Heart right ventricle (tissue), 16 donors: ENCODE measurements around the gene ZNF254. TPM values are rescaled to one million over a fixed set of nuclear protein-coding genes. Genes with fewer than 3 reads are reported as not detected.
"Not testable (repeated sequence)": the region's sequence is repeated elsewhere in the genome, so short reads cannot be mapped to it uniquely, and the experiment has no call there.

Experiments
- ATAC-seq, 8 donors: fragments of 200-7000 bp; cut with Tn5 transposase; one replicate each; pipeline ENCODE4 v1.9.1; 2020; ENCODE audit warnings: mild to moderate bottlenecking in 8 of 8, moderate library complexity in 8 of 8, moderate number of reproducible peaks in 1 of 8
- DNase-seq, 2 donors: peaks; one replicate each; pipeline ENCODE4 v3.0.0-alpha.2; 2020
- H3K27ac ChIP-seq, 10 donors: fragments of 200-600 bp; sonication (generic) in 2 of 10; one replicate each; pipeline versions ENCODE4 v1.5.0 to v1.8.0; 2020 to 2022; ENCODE audit warnings: mild to moderate bottlenecking in 3 of 10
- H3K27me3 ChIP-seq, 7 donors: fragments of 200-600 bp; one replicate each; pipeline ENCODE4 v1.8.0; 2021 to 2022; ENCODE audit warnings: mild to moderate bottlenecking in 2 of 7
- H3K36me3 ChIP-seq, 9 donors: fragments of 200-600 bp; sonication (generic) in 1 of 9; one replicate each; pipeline versions ENCODE4 v1.5.0 to v1.8.0; 2020 to 2022; ENCODE audit warnings: mild to moderate bottlenecking in 2 of 9
- H3K4me1 ChIP-seq, 9 donors: fragments of 200-600 bp; sonication (generic) in 1 of 9; one replicate each; pipeline versions ENCODE4 v1.5.0 to v1.8.0; 2020 to 2022; ENCODE audit warnings: mild to moderate bottlenecking in 4 of 9
- H3K4me3 ChIP-seq, 10 donors: fragments of 200-600 bp; sonication (generic) in 2 of 10; one replicate each; pipeline versions ENCODE4 v1.5.0 to v1.8.0; 2020 to 2022; ENCODE audit warnings: mild to moderate bottlenecking in 7 of 10, moderate library complexity in 2 of 10
- H3K9me3 ChIP-seq, 11 donors: fragments of 200-600 bp in 10 of 11; sonication (generic) in 2 of 11; one replicate each; pipeline versions ENCODE4 v1.5.0 to v1.8.0; 2013 to 2022; ENCODE audit warnings: mild to moderate bottlenecking in 2 of 11, control low read depth in 1 of 11, moderate library complexity in 1 of 11
- WGBS, 2 donors: extraction: QIAGEN DNeasy Blood & Tissue Kit; methylation state at CpG; one replicate each; pipeline ENCODE4 v1.1.7; 2013; ENCODE audit warnings: inconsistent platforms in 1 of 2; 5-methylcytosine and 5-hydroxymethylcytosine counted together
- intact Hi-C, 10 donors: fragments of 100-400 bp; cut with DNase I; formaldehyde crosslinking; loops; one replicate each; pipeline versions ENCODE4 v1.11.1 to v1.14.2; 2022
- long read RNA-seq, 3 donors: library from polyadenylated mRNA; unstranded; transcript quantifications; one replicate each; pipeline ENCODE4 v2.0.0, GENCODE V29; 2020 to 2021
- polyA plus RNA-seq, 2 donors: library from polyadenylated mRNA; stranded (reverse); fragments of 200-250 nt; gene quantifications; one replicate each; pipeline ENCODE4 v1.2.3, GENCODE V29; 2013
- total RNA-seq, 10 donors: library from RNA; stranded (reverse); fragmentation: NEBNext Ultra II Directional in 3 of 10; extraction: Animal tissue kit (Norgen Biotek cat#: 25700) in 3 of 10; gene quantifications; one replicate each; pipeline versions ENCODE4 v1.2.1 to v1.2.4, GENCODE V29; 2021 to 2023
- TF ChIP-seq, protein P1 (sequence below), 9 donors: fragments of 200-600 bp; sonication (generic) in 2 of 9; IDR thresholded peaks; one replicate each; pipeline versions ENCODE4 v1.5.0 to v1.8.0; 2021 to 2022; ENCODE audit warnings: antibody characterized with exemption in 9 of 9, mild to moderate bottlenecking in 5 of 9, moderate library complexity in 1 of 9
- donor health status: Arrhythmogenic right ventricular cardiomyopathy.
- donor health status: ischemic (EF 13 %, LVEDD 7.1; RV severe dilation, severe dysfunction).
- donor health status: healthy with polysubstance abuse.
- donor health status: DM: no; HTN: yes; CAD: no.
- donor health status: DM: no; HTN: no; CAD: no.
- donor health status: ischemic (EF 25% LVEDD 6.9; RV normal size, moderate dysfunction).
- donor health status: ischemic (EF 25% LVEDD 5.7; RV mildly dilated, moderate dysfunction).
- donor health status: healthy.
- donor health status: DM: yes; HTN: yes; CAD: no.
- donor health status: Ischemic cardiomyopathy.
- donor health status: ischemic (EF 35%, LVEDD 5.7; RV mildly dilated, moderate dysfunction).
- donor health status: nonischemic (EF 11% LVEDD 7.7; RV severe dilation, severe dysfunction).
- donor health status: DM: yes; HTN: yes; CAD: no.
- donor health status: PGD.
- donor health status: ischemic (EF 29% LVEDD 5.4; RV normal size, mild dysfunction).
- donor health status: nonischemic (EF 23%, LVEDD 6.1; RV moderate dilation, normal function).

Gene ZNF254
- total RNA-seq (10 to 100 TPM in 7 of 10 donors, 1 to 10 TPM in 3; 7.2 to 14.5 (median 11.7) TPM), polyA plus RNA-seq (1 to 10 TPM; 2.3 to 7.1 TPM)
- long read RNA-seq, donor 1, transcript ZNF254-202 (4 exons, 3,967 nt), result major isoform, 8 of 18 reads
- long read RNA-seq, donor 1, partial matches to known transcripts, result 0 of 18 reads
- long read RNA-seq, donor 1, other reads (novel, unspliced or antisense), result 9 of 18 reads
- long read RNA-seq, donor 2, transcript ZNF254-202 (4 exons, 3,967 nt), result major isoform, 5 of 11 reads
- long read RNA-seq, donor 2, partial matches to known transcripts, result 0 of 11 reads
- long read RNA-seq, donor 2, other reads (novel, unspliced or antisense), result 5 of 11 reads
- long read RNA-seq, donor 3, transcript ZNF254-202 (4 exons, 3,967 nt), result major isoform, 10 of 22 reads
- long read RNA-seq, donor 3, partial matches to known transcripts, result 3 of 22 reads
- long read RNA-seq, donor 3, other reads (novel, unspliced or antisense), result 6 of 22 reads

DNA sequence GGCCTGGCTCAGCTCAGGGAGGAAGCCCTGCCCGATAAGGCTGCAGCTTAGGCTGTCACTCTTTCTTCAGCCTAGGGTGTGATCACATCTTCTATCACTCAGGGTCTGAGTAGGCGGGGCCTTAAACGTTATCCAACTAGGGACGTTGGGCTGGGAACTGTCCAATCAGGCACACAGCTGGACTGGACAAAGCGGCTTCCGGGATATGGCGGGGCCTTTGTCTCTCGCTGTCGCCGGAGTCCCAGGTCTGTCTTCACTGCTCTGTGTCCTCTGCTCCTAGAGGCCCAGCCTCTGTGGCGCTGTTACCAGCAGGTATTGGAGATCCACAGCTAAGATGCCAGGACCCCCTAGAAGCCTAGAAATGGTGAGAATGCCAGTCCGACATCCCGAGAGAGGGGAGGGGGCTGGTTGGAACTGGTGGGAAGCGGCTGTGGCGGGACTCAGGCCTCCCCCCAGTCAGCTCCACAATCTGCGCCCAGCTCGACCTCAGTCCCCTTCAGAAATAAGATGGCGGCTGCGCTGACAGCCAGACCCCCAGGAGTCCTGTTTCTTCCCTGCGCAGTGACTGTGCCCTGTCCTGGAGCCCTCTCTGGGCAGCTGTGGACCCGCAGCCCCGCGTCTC, at the start of gene ZNF254:
TSS of gene ZNF254 (plus strand) at position 214 of the 622 bp plus-strand sequence. CDS start at position 335, 121 bp downstream.
- peaks cover 0 to 6% (median 0%) of the 10 kb centered on the region in 11 donors for H3K9me3 ChIP-seq
- peak within 1 kb of the TSS; percentile 70 to 98 (median 91) for H3K27ac ChIP-seq
- peaks cover 0 to 8% (median 0%) of the 10 kb centered on the region in 9 donors for H3K36me3 ChIP-seq
- intact Hi-C loops, result loop anchor here in 2 of 10 donors (5.0 to 10.0 kb wide), 2 partner anchors 55 to 692 kb away; partner anchors contain the start of gene ZNF91 (in 1 of the 2)
- DNase-seq (peak; percentile 85 to 96), ATAC-seq (peak; percentile 98 to 100 (median 100))
- peak within 1 kb of the TSS; percentile 55 to 92 (median 72) for H3K4me3 ChIP-seq
- no peaks in the 10 kb centered on the region for H3K27me3 ChIP-seq
- WGBS, 2 donors, result 0 to 1% methylated on average over 23 of the region's 23 CpGs
- peaks cover 5 to 24% (median 16%) of the 10 kb centered on the region in 9 donors for H3K4me1 ChIP-seq
- TF ChIP-seq, protein P1, sequence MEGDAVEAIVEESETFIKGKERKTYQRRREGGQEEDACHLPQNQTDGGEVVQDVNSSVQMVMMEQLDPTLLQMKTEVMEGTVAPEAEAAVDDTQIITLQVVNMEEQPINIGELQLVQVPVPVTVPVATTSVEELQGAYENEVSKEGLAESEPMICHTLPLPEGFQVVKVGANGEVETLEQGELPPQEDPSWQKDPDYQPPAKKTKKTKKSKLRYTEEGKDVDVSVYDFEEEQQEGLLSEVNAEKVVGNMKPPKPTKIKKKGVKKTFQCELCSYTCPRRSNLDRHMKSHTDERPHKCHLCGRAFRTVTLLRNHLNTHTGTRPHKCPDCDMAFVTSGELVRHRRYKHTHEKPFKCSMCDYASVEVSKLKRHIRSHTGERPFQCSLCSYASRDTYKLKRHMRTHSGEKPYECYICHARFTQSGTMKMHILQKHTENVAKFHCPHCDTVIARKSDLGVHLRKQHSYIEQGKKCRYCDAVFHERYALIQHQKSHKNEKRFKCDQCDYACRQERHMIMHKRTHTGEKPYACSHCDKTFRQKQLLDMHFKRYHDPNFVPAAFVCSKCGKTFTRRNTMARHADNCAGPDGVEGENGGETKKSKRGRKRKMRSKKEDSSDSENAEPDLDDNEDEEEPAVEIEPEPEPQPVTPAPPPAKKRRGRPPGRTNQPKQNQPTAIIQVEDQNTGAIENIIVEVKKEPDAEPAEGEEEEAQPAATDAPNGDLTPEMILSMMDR (IDR thresholded peaks at IDR 0.05), result no peak

DNA sequence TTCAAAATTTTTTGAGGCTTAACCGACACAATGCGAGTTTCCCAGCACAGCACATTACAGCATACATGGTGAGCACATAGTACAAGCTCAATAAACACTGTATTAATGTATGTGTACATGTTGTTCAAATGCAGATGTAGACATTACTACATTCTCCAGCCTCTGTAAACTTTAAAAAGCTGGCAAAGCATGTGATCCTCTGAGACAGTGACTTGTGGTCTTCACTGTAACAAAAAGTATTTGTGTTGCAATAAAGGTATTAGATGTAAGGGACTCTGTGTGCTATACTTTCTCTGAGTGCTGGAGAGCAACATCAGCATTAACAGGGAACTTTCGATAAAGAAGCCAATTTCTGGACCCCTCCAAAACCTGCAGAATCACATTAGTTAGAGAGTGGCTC, 46.4 kb upstream of the ZNF254 start:
- H3K4me3 ChIP-seq, result no peak overlapping the region
- TF ChIP-seq, protein P1 (IDR thresholded peaks at IDR 0.05), result no peak
- no peak for DNase-seq
- ATAC-seq, result no peak
- H3K4me1 ChIP-seq, result peaks cover 0 to 23% (median 7%) of the 10 kb centered on the region in 9 donors
- WGBS, 2 donors, result 97 to 99% methylated on average over 3 of the region's 3 CpGs
- H3K9me3 ChIP-seq, result no peaks in the 10 kb centered on the region
- intact Hi-C loops, result no loop called here
- H3K27ac ChIP-seq, result no peak overlapping the region
- peaks cover 0 to 84% (median 10%) of the 10 kb centered on the region in 9 donors for H3K36me3 ChIP-seq
- no peaks in the 10 kb centered on the region for H3K27me3 ChIP-seq

DNA sequence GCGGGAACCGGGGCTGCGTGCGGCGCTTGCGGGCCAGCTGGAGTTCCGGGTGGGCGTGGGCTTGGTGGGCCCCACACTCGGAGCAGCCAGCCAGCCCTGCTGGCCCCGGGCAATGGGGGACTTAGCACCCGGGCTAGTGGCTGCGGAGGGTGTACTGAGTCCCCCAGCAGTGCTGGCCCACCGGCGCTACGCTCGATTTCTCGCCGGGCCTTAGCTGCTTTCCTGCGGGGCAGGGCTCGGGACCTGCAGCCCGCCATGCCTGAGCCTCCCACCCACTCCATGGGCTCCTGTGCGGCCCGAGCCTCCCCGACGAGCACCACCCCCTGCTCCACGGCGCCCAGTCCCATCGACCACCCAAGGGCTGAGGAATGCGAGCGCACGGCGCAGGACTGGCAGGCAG, 45.7 kb upstream of the ZNF254 start:
- ATAC-seq, result not testable (repeated sequence)

DNA sequence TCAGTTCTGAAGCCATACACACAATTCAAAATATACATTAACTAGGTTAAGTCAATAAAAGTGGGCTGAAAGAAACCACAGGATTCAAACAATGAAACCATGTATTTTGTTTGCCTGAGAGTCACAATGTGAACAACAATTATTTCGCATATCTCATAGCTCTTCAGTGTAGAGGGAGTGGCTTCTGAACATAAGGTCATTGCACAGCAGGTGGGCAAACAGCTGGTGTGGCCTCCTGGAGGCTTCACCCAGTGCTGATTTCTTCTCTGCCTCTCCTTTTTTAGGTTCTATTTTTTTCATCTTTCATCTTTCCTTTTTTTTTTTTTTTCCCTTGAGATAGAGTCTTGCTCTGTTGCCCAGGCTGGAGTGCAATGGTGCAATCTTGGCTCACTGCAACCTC, 40.4 kb upstream of the ZNF254 start:
- no peaks in the 10 kb centered on the region for H3K27me3 ChIP-seq
- H3K4me1 ChIP-seq, result no peaks in the 10 kb centered on the region
- ATAC-seq (no peak), DNase-seq (no peak)
- no peaks in the 10 kb centered on the region for H3K9me3 ChIP-seq
- TF ChIP-seq, protein P1 (IDR thresholded peaks at IDR 0.05), result no peak
- WGBS, 2 donors, result 100% methylated on average over 1 of the region's 1 CpG
- intact Hi-C loops, result no loop called here
- H3K4me3 ChIP-seq, result no peak overlapping the region
- H3K27ac ChIP-seq, result no peak overlapping the region
- H3K36me3 ChIP-seq, result peaks cover 0 to 93% (median 38%) of the 10 kb centered on the region in 9 donors

More for the DNA sequence above, 45.7 kb upstream of the ZNF254 start:
- H3K9me3 ChIP-seq, H3K27me3 ChIP-seq, H3K4me3 ChIP-seq, H3K27ac ChIP-seq, intact Hi-C loops, DNase-seq: not testable (repeated sequence)
- WGBS, 2 donors, result 98% methylated on average over 14 of the region's 32 CpGs
- peaks cover 0 to 16% (median 4%) of the 10 kb centered on the region in 9 donors for H3K4me1 ChIP-seq
- peaks cover 0 to 84% (median 10%) of the 10 kb centered on the region in 9 donors for H3K36me3 ChIP-seq
